Fibroblast of villous mesenchyme (primary cell): ENCODE results near the gene SLC12A4. TPM values are rescaled to one million over a fixed set of nuclear protein-coding genes. Genes with fewer than 3 reads are reported as not detected.

Experiments used
- DNase-seq: peaks from one replicate; pipeline ENCODE4 v3.0.0-alpha.2; 2010; ENCODE audit warnings: low read depth
- H3K4me3 ChIP-seq: 2 replicates; pipeline ENCODE4 v1.5.1; 2011; ENCODE audit warnings: low read depth, mild to moderate bottlenecking, low read length
- CTCF ChIP-seq: IDR thresholded peaks from 2 replicates; pipeline ENCODE4 v1.5.1; 2012; ENCODE audit warnings: low read depth, mild to moderate bottlenecking, low read length; ENCODE audit not compliant: insufficient read depth
- total RNA-seq: library from RNA; depleted of rRNA; stranded (reverse); fragments of >200 nt; gene quantifications from 2 replicates; pipeline ENCODE4 v1.2.3, GENCODE V29; 2012

SLC12A4 gene
- total RNA-seq, 1 donor, result 104 TPM

GRCh38 chr16:67944690-67945391 lies 23.6 kb downstream of the SLC12A4 start:
- no peak overlapping the region for H3K4me3 ChIP-seq
- no peak for DNase-seq
- TF ChIP-seq CTCF, result no peak

DNA sequence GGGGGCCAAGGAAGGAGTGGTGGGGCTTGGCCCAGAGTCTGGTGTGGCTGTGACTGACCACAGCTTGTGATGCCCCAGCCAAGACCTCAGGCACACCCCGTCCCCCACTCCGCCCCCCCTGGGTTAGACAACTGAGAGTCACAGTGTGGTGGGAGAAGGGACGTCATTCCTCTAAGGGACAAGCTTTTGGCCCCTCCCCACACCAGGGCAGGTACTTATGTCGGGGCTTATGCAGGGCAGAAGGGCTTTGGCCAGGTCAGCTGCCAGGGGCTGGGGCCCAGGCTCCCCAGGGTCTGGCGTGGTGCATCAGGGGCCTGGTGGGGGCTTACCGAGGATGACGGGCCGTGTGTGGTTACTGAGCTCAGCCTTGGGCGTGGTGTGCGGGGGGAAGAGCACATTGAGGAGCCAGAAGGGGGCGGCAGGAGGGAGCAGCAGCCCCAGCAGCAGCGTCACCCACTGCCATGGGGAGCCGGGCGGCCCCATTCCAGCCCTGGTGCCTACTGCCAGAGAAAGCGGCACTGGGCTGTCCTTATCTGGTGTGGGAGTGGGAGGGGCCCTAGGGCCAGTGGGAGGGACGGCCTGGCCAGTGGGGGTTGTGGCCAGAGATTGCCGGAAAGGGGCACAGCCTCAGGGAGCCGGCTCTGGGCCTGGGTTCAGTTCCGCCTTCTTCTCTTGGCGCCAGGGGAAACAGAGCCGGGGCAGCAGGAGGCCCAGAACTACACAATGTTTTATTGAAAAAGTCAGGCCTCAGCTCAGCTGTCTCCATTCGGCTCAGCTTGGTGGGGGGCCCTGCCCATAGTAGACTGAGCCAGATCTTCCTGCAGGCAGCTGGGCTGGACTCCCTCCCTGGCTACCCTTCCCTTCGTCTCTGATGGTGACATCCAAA lies 24.6 kb downstream of the SLC12A4 start, which contains the start of gene LCAT:
LCAT (minus strand) TSS at position 502 of the 886 bp plus-strand sequence; CDS start at position 483, 19 bp downstream.
- no peak within 1 kb of the TSS for H3K4me3 ChIP-seq
- TF ChIP-seq CTCF, result no peak
- peak; percentile 43 for DNase-seq

DNA sequence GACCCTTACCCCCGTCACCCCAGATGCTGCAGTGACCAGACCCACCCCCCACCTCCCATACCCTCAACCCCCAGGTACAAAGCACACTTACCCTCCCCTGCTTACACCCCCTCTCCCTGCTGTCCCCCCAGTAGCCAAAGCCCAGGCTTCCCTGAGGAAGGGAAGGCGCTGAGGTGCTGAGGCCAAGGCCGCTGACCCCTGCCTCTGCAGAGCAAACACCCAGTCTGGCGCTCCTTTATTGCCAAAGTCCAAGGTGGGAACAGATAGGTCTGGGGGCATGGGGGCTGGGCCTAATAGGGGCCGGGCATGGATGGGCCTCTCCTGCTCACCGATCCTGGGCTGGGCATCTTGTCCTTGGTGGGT lies 25.2 kb downstream of the SLC12A4 start:
- no peak for DNase-seq
- no peak overlapping the region for H3K4me3 ChIP-seq
- TF ChIP-seq CTCF, result no peak

- DNase-seq, result no peak
- H3K4me3 ChIP-seq, result no peak overlapping the region
- TF ChIP-seq CTCF, result no peak
These were observed 25.8 kb downstream of the SLC12A4 start for GRCh38 chr16:67942510-67943255.

DNA sequence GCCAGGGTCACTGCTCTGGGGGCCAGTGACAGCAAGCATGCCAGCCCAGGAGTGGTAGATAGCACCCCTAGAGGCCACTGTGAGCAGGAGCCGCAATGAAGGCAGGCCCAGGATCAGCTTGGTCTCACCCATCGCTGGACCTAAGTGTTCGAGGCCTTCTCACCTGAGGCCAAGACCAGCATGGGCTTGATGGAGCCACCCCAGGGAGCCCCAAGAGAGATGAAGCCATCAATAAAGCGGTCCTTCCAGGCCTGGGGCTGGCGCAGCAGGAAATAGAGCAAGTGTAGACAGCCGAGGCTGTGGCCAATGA lies 26.3 kb downstream of the SLC12A4 start:
- no peak for DNase-seq
- H3K4me3 ChIP-seq, result no peak overlapping the region
- peak; percentile 70 for TF ChIP-seq CTCF

- DNase-seq, result no peak
- no peak overlapping the region for H3K4me3 ChIP-seq
- no peak for TF ChIP-seq CTCF
These were observed 26.8 kb downstream of the SLC12A4 start for GRCh38 chr16:67941469-67942199.
